Esophagus squamous epithelium (tissue), 5 donors: ENCODE measurements around the gene COL18A1. TPM values are rescaled to one million over a fixed set of nuclear protein-coding genes. Genes with fewer than 3 reads are reported as not detected.
A peak's percentile ranks its signal among the peaks of the same experiment; 100 is the strongest.

Experiments
- DNase-seq: peaks from one replicate; lab custom pipeline; 2025; lab: John Stamatoyannopoulos, UW
- H3K27ac ChIP-seq, 4 donors: fragments of 200-600 bp; sonication (generic); one replicate each; pipeline ENCODE4 v1.5.1; 2016 to 2019; ENCODE audit warnings: mild to moderate bottlenecking in 1 of 4
- H3K27me3 ChIP-seq, 4 donors: fragments of 200-600 bp; sonication (generic); 1 replicate in 3 of 4; 2 replicates in 1 of 4; pipeline versions ENCODE4 v1.5.1 to v1.6.0; 2017 to 2021; ENCODE audit warnings: antibody characterized with exemption in 1 of 4
- H3K36me3 ChIP-seq, 3 donors: fragments of 200-600 bp; sonication (generic); one replicate each; pipeline ENCODE4 v1.5.1; 2016 to 2019
- H3K4me1 ChIP-seq, 3 donors: fragments of 200-600 bp; sonication (generic); one replicate each; pipeline ENCODE4 v1.5.1; 2017 to 2019
- H3K4me3 ChIP-seq, 4 donors: fragments of 200-600 bp; sonication (generic); 1 replicate in 3 of 4; 2 replicates in 1 of 4; pipeline ENCODE4 v1.5.1; 2016 to 2019; ENCODE audit warnings: mild to moderate bottlenecking in 2 of 4, moderate library complexity in 1 of 4
- H3K9me3 ChIP-seq, 3 donors: fragments of 200-600 bp; sonication (generic); one replicate each; pipeline ENCODE4 v1.5.1; 2016 to 2019
- POLR2A ChIP-seq, 4 donors: fragments of 450-650 bp; IDR thresholded peaks; one replicate each; pipeline ENCODE4 v1.6.1; 2017; ENCODE audit warnings: antibody characterized with exemption in 4 of 4, mild to moderate bottlenecking in 4 of 4, moderate library complexity in 3 of 4
- WGBS, 2 donors: methylation state at CpG; one replicate each; pipeline ENCODE4 v1.1.5; 2018; 5-methylcytosine and 5-hydroxymethylcytosine counted together
- intact Hi-C: fragments of 100-400 bp; cut with DNase I; formaldehyde crosslinking; loops from one replicate; pipeline ENCODE4 v1.15.0; 2022
- total RNA-seq, 4 donors: library from RNA; depleted of rRNA; stranded (reverse); fragments of >200 nt; gene quantifications; one replicate each; pipeline ENCODE4 v1.1.0, GENCODE V29; 2016
- TF ChIP-seq, protein P1 (sequence below), 6 experiments: fragments of 450-650 bp in 4 of 6; fragments of 200-600 bp in 2 of 6; sonication (generic) in 2 of 6; IDR thresholded peaks; one replicate each; pipeline ENCODE4 v1.5.1; 2016 to 2019; ENCODE audit warnings: antibody characterized with exemption in 6 of 6, mild to moderate bottlenecking in 4 of 6, moderate library complexity in 4 of 6
- donor health status: DM: yes; HTN: yes; CAD: no.

Gene COL18A1
- total RNA-seq, 4 donors from 2014 or later: 38.9 to 69.0 (median 52.5) TPM

DNA sequence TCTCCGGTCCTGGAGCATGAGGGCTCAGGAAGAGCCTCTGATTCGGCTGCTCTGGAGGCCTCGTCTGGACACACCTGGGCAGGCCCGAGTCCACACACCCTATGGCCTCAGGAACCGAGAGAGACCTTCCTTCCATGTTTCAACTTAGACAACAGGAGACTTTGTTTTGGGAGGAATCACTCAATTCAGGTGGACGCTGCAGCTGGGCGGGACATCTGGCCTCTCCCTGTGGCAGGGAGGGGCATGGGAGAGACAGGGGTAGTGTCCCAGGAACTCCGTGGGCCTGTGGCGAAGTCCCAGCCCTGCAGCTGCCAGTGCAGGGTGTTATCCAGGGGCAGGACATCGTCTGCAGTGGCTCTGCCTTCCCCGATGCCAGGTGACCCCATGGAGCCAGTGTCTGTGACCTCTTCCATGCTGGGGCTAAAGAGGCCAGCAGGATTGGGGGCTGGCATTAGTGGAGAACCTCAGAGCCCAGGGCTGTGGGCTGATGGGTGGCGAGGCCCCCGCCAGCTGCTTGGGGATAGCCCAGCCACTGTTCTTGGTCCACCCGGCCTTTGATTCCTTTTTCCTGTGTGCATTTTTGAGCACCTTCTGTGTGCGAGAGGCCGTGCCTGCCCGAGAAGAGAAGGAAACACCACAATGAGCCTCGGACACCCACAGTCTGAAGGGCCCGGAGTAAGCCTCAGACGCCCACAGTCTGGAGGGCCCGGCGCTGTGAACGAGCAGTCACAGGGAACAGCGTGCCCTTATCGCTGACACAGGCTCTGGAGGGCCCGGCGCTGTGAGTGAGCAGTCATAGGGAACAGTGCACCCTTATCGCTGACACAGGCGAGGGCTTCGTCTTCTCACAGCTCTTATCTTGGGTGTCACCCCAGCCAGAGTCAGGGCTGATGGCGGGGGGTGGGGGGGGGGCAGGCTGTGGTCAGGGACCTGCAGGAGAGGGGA, 6.2 kb downstream of the COL18A1 start:
- 56 to 67% methylated on average over 3 to 8 of the region's 31 CpGs for WGBS, 2 donors
- intact Hi-C loops: no loop called here
- Histone ChIP-seq H3K27ac (peak overlapping the region; percentile 58 to 80 (median 70)), H3K36me3 (no peaks in the 10 kb centered on the region), H3K9me3 (no peaks in the 10 kb centered on the region), H3K27me3 (peaks cover 0 to 21% (median 0%) of the 10 kb centered on the region in 4 donors), H3K4me1 (peaks cover 33 to 72% (median 48%) of the 10 kb centered on the region in 3 donors), H3K4me3 (peak overlapping the region in 1 of 4 donors; percentile 24)
- no peak for DNase-seq
- TF ChIP-seq POLR2A (IDR thresholded peaks at IDR 0.05): no peak
- TF ChIP-seq, protein P1, sequence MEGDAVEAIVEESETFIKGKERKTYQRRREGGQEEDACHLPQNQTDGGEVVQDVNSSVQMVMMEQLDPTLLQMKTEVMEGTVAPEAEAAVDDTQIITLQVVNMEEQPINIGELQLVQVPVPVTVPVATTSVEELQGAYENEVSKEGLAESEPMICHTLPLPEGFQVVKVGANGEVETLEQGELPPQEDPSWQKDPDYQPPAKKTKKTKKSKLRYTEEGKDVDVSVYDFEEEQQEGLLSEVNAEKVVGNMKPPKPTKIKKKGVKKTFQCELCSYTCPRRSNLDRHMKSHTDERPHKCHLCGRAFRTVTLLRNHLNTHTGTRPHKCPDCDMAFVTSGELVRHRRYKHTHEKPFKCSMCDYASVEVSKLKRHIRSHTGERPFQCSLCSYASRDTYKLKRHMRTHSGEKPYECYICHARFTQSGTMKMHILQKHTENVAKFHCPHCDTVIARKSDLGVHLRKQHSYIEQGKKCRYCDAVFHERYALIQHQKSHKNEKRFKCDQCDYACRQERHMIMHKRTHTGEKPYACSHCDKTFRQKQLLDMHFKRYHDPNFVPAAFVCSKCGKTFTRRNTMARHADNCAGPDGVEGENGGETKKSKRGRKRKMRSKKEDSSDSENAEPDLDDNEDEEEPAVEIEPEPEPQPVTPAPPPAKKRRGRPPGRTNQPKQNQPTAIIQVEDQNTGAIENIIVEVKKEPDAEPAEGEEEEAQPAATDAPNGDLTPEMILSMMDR (IDR thresholded peaks at IDR 0.05): no peak

DNA sequence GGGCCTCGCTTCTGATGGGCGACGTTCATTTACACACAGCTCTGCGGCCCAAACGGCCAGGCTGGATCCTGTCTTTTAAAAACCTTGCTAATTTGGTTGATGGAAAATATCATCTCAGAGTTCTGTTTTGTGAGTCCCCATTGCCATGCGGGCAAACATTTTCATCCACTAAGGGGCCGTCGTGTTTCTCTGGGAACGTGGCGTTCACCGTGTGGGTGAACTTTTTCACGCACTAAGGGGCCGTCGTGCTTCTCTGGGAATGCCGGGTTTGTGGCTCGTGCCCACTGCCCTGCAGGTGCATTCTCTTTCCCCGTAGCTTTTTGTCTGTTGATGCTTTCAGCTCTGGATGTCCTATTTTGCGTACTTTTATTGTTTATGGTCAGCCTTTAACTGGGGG, 6.8 kb downstream of the COL18A1 start:
- intact Hi-C loops: no loop called here
- Histone ChIP-seq H3K4me3 (no peak overlapping the region), H3K27me3 (peaks cover 0 to 15% (median 0%) of the 10 kb centered on the region in 4 donors), H3K27ac (no peak overlapping the region), H3K9me3 (no peaks in the 10 kb centered on the region), H3K4me1 (peaks cover 33 to 72% (median 43%) of the 10 kb centered on the region in 3 donors), H3K36me3 (no peaks in the 10 kb centered on the region)
- 86 to 87% methylated on average over 10 to 18 of the region's 18 CpGs for WGBS, 2 donors
- no peak for TF ChIP-seq POLR2A (IDR thresholded peaks at IDR 0.05)
- TF ChIP-seq, protein P1 (IDR thresholded peaks at IDR 0.05): no peak
- no peak for DNase-seq

DNA sequence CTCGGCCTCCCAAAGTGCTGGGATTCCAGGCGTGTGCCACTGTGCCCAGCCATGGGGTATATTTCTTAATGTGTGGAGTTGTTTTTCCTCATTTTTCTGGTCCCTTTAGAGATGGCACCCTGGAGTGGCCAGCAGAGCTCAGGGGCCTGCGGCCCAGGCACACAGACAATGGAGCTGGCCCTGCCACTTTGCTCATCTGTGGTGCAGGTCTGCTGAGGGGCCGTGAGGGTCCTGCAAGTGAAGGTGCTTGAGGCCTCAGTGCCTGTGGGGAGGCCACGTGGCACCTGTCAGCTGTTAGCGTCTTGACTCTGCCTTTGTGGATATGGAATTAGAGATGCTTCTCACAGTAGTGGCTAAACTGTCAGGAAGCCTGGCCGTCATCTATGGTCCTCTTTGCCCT, 7.5 kb downstream of the COL18A1 start:
- intact Hi-C loops: no loop called here
- H3K36me3 ChIP-seq: no peaks in the 10 kb centered on the region
- no peaks in the 10 kb centered on the region for H3K9me3 ChIP-seq
- peaks cover 33 to 69% (median 36%) of the 10 kb centered on the region in 3 donors for H3K4me1 ChIP-seq
- DNase-seq: no peak
- peak overlapping the region in 1 of 4 donors; percentile 12 for H3K27ac ChIP-seq
- no peak overlapping the region for H3K4me3 ChIP-seq
- 79 to 92% methylated on average over 2 to 6 of the region's 7 CpGs for WGBS, 2 donors
- H3K27me3 ChIP-seq: peaks cover 0 to 8% (median 0%) of the 10 kb centered on the region in 4 donors
- TF ChIP-seq, protein P1 (IDR thresholded peaks at IDR 0.05): no peak
- no peak for TF ChIP-seq POLR2A (IDR thresholded peaks at IDR 0.05)

DNA sequence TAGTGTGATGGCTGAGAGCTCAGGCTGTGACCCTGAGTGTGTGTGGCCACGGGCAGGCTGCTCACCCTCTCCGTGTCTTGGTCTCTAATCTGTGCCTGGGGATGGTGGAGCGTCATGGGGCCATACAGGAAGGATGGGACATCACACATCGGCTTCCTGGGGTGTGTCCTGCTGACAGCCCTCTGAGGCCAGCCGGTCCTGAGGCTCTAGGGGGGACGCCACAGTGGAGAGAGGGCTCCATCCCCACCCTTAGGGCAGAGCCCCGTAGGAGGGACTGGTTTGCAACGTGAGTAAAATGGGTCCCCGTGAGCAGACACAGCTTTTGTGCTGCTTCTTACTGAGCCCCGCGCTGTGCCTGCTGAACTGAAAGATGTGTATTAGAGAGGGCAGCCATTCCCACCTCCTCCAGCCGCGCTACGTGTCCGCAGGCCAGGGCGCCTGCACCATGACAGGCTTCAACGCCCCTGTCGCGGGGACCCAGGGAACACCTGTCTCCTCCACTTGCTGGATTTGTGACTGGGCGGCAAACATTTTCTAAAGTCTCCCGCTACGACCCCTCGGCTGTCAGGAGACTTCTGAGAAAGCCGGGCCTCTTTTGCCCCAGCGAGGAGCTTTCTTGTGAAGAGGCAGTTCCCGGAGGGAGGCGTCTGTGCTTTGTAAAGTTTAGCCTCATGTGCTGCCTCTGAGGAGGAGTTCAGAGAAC, 8.1 kb downstream of the COL18A1 start:
- WGBS, 2 donors: 93 to 100% methylated on average over 8 to 9 of the region's 27 CpGs
- peaks cover 31 to 69% (median 31%) of the 10 kb centered on the region in 3 donors for H3K4me1 ChIP-seq
- peak overlapping the region in 1 of 4 donors; percentile 41 for H3K27ac ChIP-seq
- no peak for DNase-seq
- no peaks in the 10 kb centered on the region for H3K9me3 ChIP-seq
- intact Hi-C loops: no loop called here
- H3K4me3 ChIP-seq: no peak overlapping the region
- TF ChIP-seq, protein P1 (IDR thresholded peaks at IDR 0.05): no peak
- TF ChIP-seq POLR2A (IDR thresholded peaks at IDR 0.05): no peak
- peaks cover 0 to 7% (median 0%) of the 10 kb centered on the region in 4 donors for H3K27me3 ChIP-seq
- no peaks in the 10 kb centered on the region for H3K36me3 ChIP-seq
